IMR-90 (cell line): ENCODE data around the gene ATM. TPM values are rescaled to one million over a fixed set of nuclear protein-coding genes. Genes with fewer than 3 reads are reported as not detected.

Experiments
- ATAC-seq: fragments of 200-7000 bp; cut with Tn5 transposase; 2 replicates; pipeline ENCODE4 v1.9.1; 2020; ENCODE audit warnings: low read depth, mild to moderate bottlenecking, moderate library complexity
- BruUV-seq: library from RNA; stranded (reverse); fragments of 400-500 nt; replicated peaks from 2 replicates; lab custom pipeline; 2021; lab: Mats Ljungman, UMichigan
- CTCF ChIA-PET: fragments of 300-600 bp; formaldehyde crosslinking; extraction: SDS; loops from one replicate; lab custom pipeline; 2021; ENCODE audit warnings: antibody characterized with exemption; lab: Yijun Ruan, JAX
- POLR2A ChIA-PET: fragments of 300-600 bp; sonication (Branson Sonifier 250); formaldehyde crosslinking; loops from one replicate; lab custom pipeline; 2022; ENCODE audit warnings: antibody characterized with exemption; ENCODE audit not compliant: unreplicated experiment; lab: Charles Lee
- DNase-seq: peaks from one replicate; pipeline ENCODE4 v3.0.0; 2013
- H2AFZ ChIP-seq: replicated peaks from 2 replicates; pipeline ENCODE3; 2013; ENCODE audit warnings: low read length, mild to moderate bottlenecking; ENCODE audit not compliant: poor library complexity
- H2AK5ac ChIP-seq: 2 replicates; pipeline ENCODE4 v1.6.1; 2013; ENCODE audit warnings: low read depth, low read length, inconsistent platforms
- H2AK9ac ChIP-seq: replicated peaks from 2 replicates; pipeline ENCODE3; 2013; ENCODE audit warnings: mild to moderate bottlenecking, low read depth, low read length, moderate library complexity; ENCODE audit not compliant: poor library complexity
- H2BK120ac ChIP-seq: 2 replicates; pipeline ENCODE4 v1.6.1; 2013; ENCODE audit warnings: low read depth, low read length, inconsistent platforms
- H2BK15ac ChIP-seq: 3 replicates; pipeline ENCODE4 v1.6.1; 2013; ENCODE audit warnings: low read depth, low read length, inconsistent platforms
- H2BK20ac ChIP-seq: 2 replicates; pipeline ENCODE4 v1.6.1; 2013; ENCODE audit warnings: low read depth, mild to moderate bottlenecking, inconsistent platforms, low read length, moderate library complexity
- H2BK5ac ChIP-seq: 2 replicates; pipeline ENCODE4 v1.6.1; 2013; ENCODE audit warnings: mild to moderate bottlenecking, low read depth, low read length, inconsistent platforms; ENCODE audit not compliant: poor library complexity, severe bottlenecking
- H3K14ac ChIP-seq: replicated peaks from 2 replicates; pipeline ENCODE4 v1.6.1; 2013; ENCODE audit warnings: low read depth, low read length, inconsistent platforms
- H3K18ac ChIP-seq: 2 replicates; pipeline ENCODE4 v1.6.1; 2013; ENCODE audit warnings: low read depth, low read length, control low read depth
- H3K23ac ChIP-seq: 2 replicates; pipeline ENCODE4 v1.6.1; 2013; ENCODE audit warnings: low read depth, low read length, inconsistent platforms
- H3K27ac ChIP-seq: 2 replicates; pipeline ENCODE4 v1.5.1; 2013; ENCODE audit warnings: mild to moderate bottlenecking, control low read depth, low read length; ENCODE audit not compliant: insufficient read depth
- H3K27me3 ChIP-seq: 2 replicates; pipeline ENCODE4 v1.6.1; 2013; ENCODE audit warnings: low read length; ENCODE audit not compliant: control insufficient read depth, insufficient read depth
- H3K36me3 ChIP-seq: 2 replicates; pipeline ENCODE4 v1.6.1; 2013; ENCODE audit warnings: low read length, mixed read lengths; ENCODE audit not compliant: control insufficient read depth, insufficient read depth
- H3K4ac ChIP-seq: 2 replicates; pipeline ENCODE4 v1.6.1; 2013; ENCODE audit warnings: low read depth, low read length, inconsistent platforms
- H3K4me1 ChIP-seq: 2 replicates; pipeline ENCODE4 v1.6.1; 2013; ENCODE audit warnings: low read length, mixed read lengths; ENCODE audit not compliant: control insufficient read depth, insufficient read depth
- H3K4me2 ChIP-seq: 2 replicates; pipeline ENCODE4 v1.6.1; 2013; ENCODE audit warnings: low read depth, mild to moderate bottlenecking, control low read depth, low read length, moderate library complexity
- H3K4me3 ChIP-seq: 2 replicates; pipeline ENCODE4 v1.5.1; 2013; ENCODE audit warnings: low read depth, mild to moderate bottlenecking, control low read depth, low read length, moderate library complexity; ENCODE audit not compliant: insufficient read depth
- H3K56ac ChIP-seq: 2 replicates; pipeline ENCODE4 v1.6.1; 2013; ENCODE audit warnings: low read length, inconsistent platforms; ENCODE audit not compliant: insufficient read depth; ENCODE audit errors: extremely low read depth
- H3K79me1 ChIP-seq, 2 experiments: 2 replicates each; pipeline ENCODE4 v1.6.1; 2013; ENCODE audit warnings: low read length in 2 of 2, inconsistent platforms in 1 of 2, low read depth in 1 of 2
- H3K9ac ChIP-seq: 2 replicates; pipeline ENCODE4 v1.6.1; 2013; ENCODE audit warnings: low read depth, low read length, control low read depth
- H3K9me1 ChIP-seq: 2 replicates; pipeline ENCODE4 v1.6.1; 2013; ENCODE audit warnings: low read length, inconsistent platforms; ENCODE audit not compliant: insufficient read depth
- H3K9me3 ChIP-seq: 2 replicates; pipeline ENCODE4 v1.6.1; 2013; ENCODE audit warnings: low read length; ENCODE audit not compliant: control insufficient read depth, insufficient read depth
- H4K20me1 ChIP-seq: 2 replicates; pipeline ENCODE4 v1.6.1; 2013; ENCODE audit warnings: low read length, inconsistent platforms; ENCODE audit not compliant: insufficient read depth
- H4K5ac ChIP-seq: 2 replicates; pipeline ENCODE4 v1.6.1; 2013; ENCODE audit warnings: mild to moderate bottlenecking, low read depth, low read length, control low read depth
- H4K8ac ChIP-seq, 2 experiments: 2 replicates each; pipeline ENCODE4 v1.6.1; 2013; ENCODE audit warnings: low read depth in 2 of 2, low read length in 2 of 2, control low read depth in 1 of 2, inconsistent platforms in 1 of 2
- H4K91ac ChIP-seq: 2 replicates; pipeline ENCODE4 v1.6.1; 2013; ENCODE audit warnings: low read depth, low read length, inconsistent platforms; ENCODE audit not compliant: insufficient read depth
- CEBPB ChIP-seq: IDR thresholded peaks from 2 replicates; pipeline ENCODE4 v1.6.1; 2012; ENCODE audit warnings: low read depth, low read length, improper control_type of control experiment
- ELK1 ChIP-seq: fragments of 150-350 bp; IDR thresholded peaks from 2 replicates; pipeline ENCODE4 v1.6.1; 2016; ENCODE audit warnings: low read depth, mild to moderate bottlenecking, low read length, moderate library complexity, borderline replicate concordance
- FOS ChIP-seq: fragments of 150-350 bp; IDR thresholded peaks from 2 replicates; pipeline ENCODE4 v1.6.1; 2016; ENCODE audit warnings: low read depth, low read length
- MAFK ChIP-seq: IDR thresholded peaks from 2 replicates; pipeline ENCODE4 v1.6.1; 2012; ENCODE audit warnings: low read depth, low read length, improper control_type of control experiment
- MAZ ChIP-seq: IDR thresholded peaks from 2 replicates; pipeline ENCODE4 v1.6.1; 2012; ENCODE audit warnings: low read depth, mild to moderate bottlenecking, low read length, improper control_type of control experiment, moderate library complexity, borderline replicate concordance
- POLR2A ChIP-seq: IDR thresholded peaks from 2 replicates; pipeline ENCODE4 v1.6.1; 2012; ENCODE audit warnings: mild to moderate bottlenecking, low read depth, low read length
- RCOR1 ChIP-seq: IDR thresholded peaks from 2 replicates; pipeline ENCODE4 v1.6.1; 2012; ENCODE audit warnings: mild to moderate bottlenecking, low read length, improper control_type of control experiment; ENCODE audit not compliant: insufficient replicate concordance
- SMC3 ChIP-seq: fragments of 150-350 bp; IDR thresholded peaks from 2 replicates; pipeline ENCODE4 v1.6.1; 2016; ENCODE audit warnings: low read depth, mild to moderate bottlenecking, antibody characterized with exemption, low read length, moderate library complexity
- WGBS, 2 experiments: methylation state at CpG; one replicate each; pipeline versions ENCODE4 v1.1.5 to v1.1.7; 2013; ENCODE audit warnings: missing lambda C conversion rate in 2 of 2; ENCODE audit not compliant: insufficient read length in 1 of 2; ENCODE audit errors: extremely low coverage in 2 of 2; 5-methylcytosine and 5-hydroxymethylcytosine counted together
- dilution Hi-C: fragments of 300-500 bp; cut with HindIII; formaldehyde crosslinking; loops from one replicate; pipeline ENCODE4 v1.14.3; 2018; ENCODE audit warnings: low sequenced_read_pairs; ENCODE audit not compliant: unreplicated experiment
- in situ Hi-C: fragments of 300-500 bp; cut with MboI; formaldehyde crosslinking; loops from 3 replicates; pipeline ENCODE4 v1.14.3; 2019; ENCODE audit warnings: low sequenced_read_pairs, inconsistent platforms, mixed read lengths
- intact Hi-C: fragments of 100-400 bp; cut with micrococcal nuclease; formaldehyde crosslinking; loops from 2 replicates; pipeline ENCODE4 v1.10.0; 2022
- polyA plus RNA-seq, 3 experiments: library from polyadenylated mRNA; depleted of rRNA; stranded (reverse); fragments of >200 nt; gene quantifications; 2 replicates each; pipeline ENCODE4 v1.2.3, GENCODE V29; 2012; ENCODE audit warnings: low replicate concordance in 1 of 3
- total RNA-seq: library from RNA; depleted of rRNA; stranded (reverse); fragments of >200 nt; gene quantifications from 2 replicates; pipeline ENCODE4 v1.2.3, GENCODE V29; 2012

Gene ATM
- total and polyA plus RNA-seq, 2 of the 4 experiments (the other 2 are of a cell fraction), result 18.1 to 30.6 TPM

GRCh38 chr11:108393046-108393445 is 170.2 kb downstream of the ATM start:
- Histone ChIP-seq H4K91ac (no peak overlapping the region), H3K9me1 (no peaks in the 10 kb centered on the region), H3K27ac (no peak overlapping the region), H3K18ac (no peak overlapping the region), H4K20me1 (no peaks in the 10 kb centered on the region), H3K56ac (no peak overlapping the region), H4K5ac (no peak overlapping the region), H3K4me3 (no peak overlapping the region), H3K9ac (no peak overlapping the region), H2BK15ac (no peak overlapping the region), H3K9me3 (no peaks in the 10 kb centered on the region), H2AK9ac (no peak overlapping the region), H3K23ac (no peak overlapping the region), H3K14ac (no peak overlapping the region), H3K4ac (no peak overlapping the region), H2BK120ac (no peak overlapping the region), H3K79me1 (no peaks in the 10 kb centered on the region), H3K36me3 (no peaks in the 10 kb centered on the region), H2AFZ (no peak overlapping the region), H3K4me2 (no peak overlapping the region), H3K27me3 (no peaks in the 10 kb centered on the region), H2BK5ac (no peak overlapping the region), H3K4me1 (no peaks in the 10 kb centered on the region), H2AK5ac (no peak overlapping the region), H2BK20ac (no peak overlapping the region), H4K8ac (no peak overlapping the region)
- DNase-seq (no peak), ATAC-seq (no peak)
- in situ Hi-C loops, result no loop called here
- CTCF ChIA-PET, result no interaction called here
- POLR2A ChIA-PET, result no interaction called here
- dilution Hi-C loops, result no loop called here
- no TSS peak for BruUV-seq
- WGBS, 2 experiments, result no CpG with 5 or more reads among the region's 1 CpG
- intact Hi-C loops, result no loop called here
- TF ChIP-seq RCOR1 (no peak), POLR2A (no peak), FOS (no peak), ELK1 (no peak), CEBPB (no peak), SMC3 (no peak), MAZ (no peak), MAFK (no peak)
